Left lung (tissue), 10 donors: Measurements from ENCODE around the gene PPP1R16B. TPM values are rescaled to one million over a fixed set of nuclear protein-coding genes. Genes with fewer than 3 reads are reported as not detected.

Experiments
- ATAC-seq: fragments of 200-7000 bp; cut with Tn5 transposase; one replicate; pipeline ENCODE4 v1.9.1; 2020; ENCODE audit warnings: moderate library complexity
- DNase-seq, 4 donors: peaks; one replicate each; pipeline ENCODE4 v3.0.0-alpha.2; 2013 to 2020
- H3K27ac ChIP-seq, 2 donors: fragments of 200-600 bp; sonication (generic) in 1 of 2; one replicate each; pipeline versions ENCODE4 v1.5.0 to v1.8.0; 2020 to 2021
- H3K27me3 ChIP-seq, 2 donors: fragments of 200-600 bp; sonication (generic) in 1 of 2; one replicate each; pipeline versions ENCODE4 v1.5.0 to v1.8.0; 2020 to 2021
- H3K36me3 ChIP-seq, 2 donors: fragments of 200-600 bp; sonication (generic) in 1 of 2; one replicate each; pipeline versions ENCODE4 v1.5.0 to v1.8.0; 2020 to 2021
- H3K4me1 ChIP-seq, 2 donors: fragments of 200-600 bp; one replicate each; pipeline ENCODE4 v1.8.0; 2021
- H3K4me3 ChIP-seq, 2 donors: fragments of 200-600 bp; sonication (generic) in 1 of 2; one replicate each; pipeline versions ENCODE4 v1.5.0 to v1.8.0; 2020 to 2021; ENCODE audit warnings: mild to moderate bottlenecking in 1 of 2
- H3K9me3 ChIP-seq, 2 donors: fragments of 200-600 bp; sonication (generic) in 1 of 2; one replicate each; pipeline versions ENCODE4 v1.5.0 to v1.8.0; 2020 to 2021
- CTCF ChIP-seq, 2 donors: fragments of 200-600 bp; sonication (generic) in 1 of 2; IDR thresholded peaks; one replicate each; pipeline versions ENCODE4 v1.5.0 to v1.8.0; 2021; ENCODE audit warnings: antibody characterized with exemption in 2 of 2
- intact Hi-C, 2 donors: fragments of 100-400 bp; cut with DNase I; formaldehyde crosslinking; loops; one replicate each; pipeline versions ENCODE4 v1.11.2 to v1.14.2; 2022
- polyA plus RNA-seq, 6 donors: library from polyadenylated mRNA; unstranded; fragments of 120-200 nt; gene quantifications; one replicate each; pipeline ENCODE4 v1.2.1, GENCODE V29; 2013; ENCODE audit not compliant: insufficient read length in 6 of 6
- total RNA-seq, 2 donors: library from RNA; stranded (reverse); fragmentation: NEBNext Ultra II Directional; extraction: Animal tissue kit (Norgen Biotek cat#: 25700); gene quantifications; one replicate each; pipeline ENCODE4 v1.2.1, GENCODE V29; 2021
- donor health status: DM: no; HTN: yes; CAD: no.
- donor health status: DM: no; HTN: no; CAD: no.

Gene PPP1R16B
- total and polyA plus RNA-seq, 8 donors, result 5.4 to 10.8 (median 7.8) TPM

GRCh38 chr20:38841570-38841969, 36.1 kb downstream of the PPP1R16B start:
- H3K36me3 ChIP-seq, result no peaks in the 10 kb centered on the region
- no peak for ATAC-seq
- TF ChIP-seq CTCF (IDR thresholded peaks at IDR 0.05), result no peak

GRCh38 chr20:38842026-38842425, 36.5 kb downstream of the PPP1R16B start:
- Histone ChIP-seq H3K4me1 (peaks cover 0 to 12% of the 10 kb centered on the region in 2 donors), H3K9me3 (no peaks in the 10 kb centered on the region), H3K4me3 (no peak overlapping the region), H3K27me3 (peaks cover 0 to 8% of the 10 kb centered on the region in 2 donors), H3K36me3 (no peaks in the 10 kb centered on the region), H3K27ac (no peak overlapping the region)
- no peak for TF ChIP-seq CTCF (IDR thresholded peaks at IDR 0.05)
- intact Hi-C loops, result no loop called here
- no peak for DNase-seq
- ATAC-seq, result no peak

More at GRCh38 chr20:38841570-38841969, 36.1 kb downstream of the PPP1R16B start:
- H3K4me3 ChIP-seq, result no peak overlapping the region
- no peak for DNase-seq
- intact Hi-C loops, result no loop called here
- H3K4me1 ChIP-seq, result peaks cover 0 to 12% of the 10 kb centered on the region in 2 donors
- H3K27ac ChIP-seq, result no peak overlapping the region
- H3K9me3 ChIP-seq, result no peaks in the 10 kb centered on the region
- H3K27me3 ChIP-seq, result peaks cover 0 to 8% of the 10 kb centered on the region in 2 donors

DNA sequence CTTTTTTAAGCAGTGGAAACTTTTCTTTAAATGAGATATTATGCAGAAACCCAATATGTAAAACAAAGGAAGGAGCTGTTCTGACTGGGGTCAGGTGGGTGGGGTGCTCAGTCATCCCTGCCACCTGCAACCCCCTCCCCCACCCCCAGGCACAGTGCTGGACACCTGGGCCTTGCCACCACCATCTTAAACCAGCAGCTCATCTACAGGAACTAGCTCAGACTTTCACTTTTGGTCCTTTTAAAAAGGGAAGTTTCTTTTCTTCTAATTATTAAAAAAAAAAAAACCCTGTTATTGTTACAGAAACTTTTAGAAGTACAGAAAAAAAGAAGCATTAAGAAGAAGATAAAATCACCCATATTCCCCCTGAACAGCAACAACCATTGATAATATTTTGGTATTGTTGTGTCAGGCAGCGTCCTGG, 37.1 kb downstream of the PPP1R16B start:
- Histone ChIP-seq H3K27ac (no peak overlapping the region), H3K27me3 (peaks cover 0 to 8% of the 10 kb centered on the region in 2 donors), H3K36me3 (no peaks in the 10 kb centered on the region), H3K4me1 (peaks cover 0 to 12% of the 10 kb centered on the region in 2 donors), H3K4me3 (no peak overlapping the region), H3K9me3 (no peaks in the 10 kb centered on the region)
- no peak for TF ChIP-seq CTCF (IDR thresholded peaks at IDR 0.05)
- ATAC-seq, result peak; percentile 41
- no peak for DNase-seq
- intact Hi-C loops, result no loop called here

DNA sequence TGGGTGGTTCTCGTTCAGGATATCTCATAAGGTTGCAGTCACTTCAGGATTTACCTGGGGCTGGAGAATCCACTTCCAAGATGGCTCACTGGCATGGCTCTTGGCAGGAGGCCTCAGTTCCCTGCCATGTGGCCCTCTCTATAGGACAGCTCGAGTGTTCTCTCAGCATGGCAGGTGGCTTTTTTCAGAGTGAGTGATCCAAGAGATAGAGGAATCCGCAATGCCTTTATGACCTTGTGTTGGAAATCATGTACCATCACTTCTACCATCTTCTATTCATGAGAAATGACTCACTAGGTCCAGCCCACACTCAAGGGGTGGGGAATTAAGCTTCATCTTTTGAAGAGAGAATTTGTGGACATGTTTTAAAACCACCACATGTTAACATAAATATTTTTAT, 37.8 kb downstream of the PPP1R16B start:
- Histone ChIP-seq H3K27ac (no peak overlapping the region), H3K4me3 (no peak overlapping the region), H3K4me1 (peaks cover 0 to 12% of the 10 kb centered on the region in 2 donors), H3K36me3 (no peaks in the 10 kb centered on the region), H3K9me3 (no peaks in the 10 kb centered on the region), H3K27me3 (peaks cover 0 to 8% of the 10 kb centered on the region in 2 donors)
- no peak for ATAC-seq
- no peak for DNase-seq
- intact Hi-C loops, result no loop called here
- TF ChIP-seq CTCF (IDR thresholded peaks at IDR 0.05), result no peak

GRCh38 chr20:38844963-38845362, 39.5 kb downstream of the PPP1R16B start:
- Histone ChIP-seq H3K9me3 (no peaks in the 10 kb centered on the region), H3K27ac (no peak overlapping the region), H3K27me3 (peaks cover 0 to 4% of the 10 kb centered on the region in 2 donors), H3K4me1 (peaks cover 0 to 12% of the 10 kb centered on the region in 2 donors), H3K4me3 (no peak overlapping the region), H3K36me3 (no peaks in the 10 kb centered on the region)
- DNase-seq (no peak), ATAC-seq (no peak)
- intact Hi-C loops, result no loop called here
- no peak for TF ChIP-seq CTCF (IDR thresholded peaks at IDR 0.05)
